Measurements from ENCODE around the gene TMEM163.

TMEM163 gene

DNA sequence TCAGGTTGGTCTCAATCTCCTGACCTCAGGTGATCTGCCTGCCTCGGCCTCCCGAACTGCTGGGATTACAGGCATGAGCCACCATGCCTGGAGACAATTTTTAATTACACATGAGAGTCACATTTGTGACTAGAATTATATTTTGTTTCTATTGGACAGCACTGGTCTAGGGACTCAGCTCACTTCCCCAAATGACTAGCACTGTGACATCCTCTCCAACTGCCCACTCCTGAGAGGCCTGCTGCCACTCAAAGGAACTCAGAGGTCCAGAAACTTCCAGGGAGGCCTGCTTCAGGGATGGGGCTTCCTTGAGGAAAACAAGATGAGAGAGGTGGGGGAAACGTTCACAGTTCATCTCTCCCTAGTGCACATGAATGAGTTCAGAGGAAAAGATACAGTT is 29.5 kb downstream of the TMEM163 start:
- DNase-seq = no peak

DNA sequence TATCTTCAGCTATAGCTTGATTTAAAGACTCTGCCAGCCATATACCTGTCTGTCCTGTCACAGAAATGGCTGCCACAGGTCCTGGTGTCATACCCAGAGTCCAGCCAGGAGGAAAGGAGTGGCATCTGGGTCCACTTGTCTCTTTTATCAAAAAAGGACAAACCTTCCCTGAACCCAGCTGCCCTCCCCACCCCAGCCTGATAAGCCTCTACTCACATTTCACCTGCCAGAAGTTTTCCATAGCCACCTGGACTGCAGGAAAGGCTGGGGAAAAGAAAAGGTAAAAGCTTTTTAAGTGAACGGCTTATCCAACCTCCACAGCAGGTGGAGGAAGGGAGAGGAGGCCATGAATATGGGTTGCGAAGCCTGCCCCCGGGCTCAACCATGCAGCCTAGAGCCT is 32.8 kb downstream of the TMEM163 start:
- no peak for DNase-seq

DNA sequence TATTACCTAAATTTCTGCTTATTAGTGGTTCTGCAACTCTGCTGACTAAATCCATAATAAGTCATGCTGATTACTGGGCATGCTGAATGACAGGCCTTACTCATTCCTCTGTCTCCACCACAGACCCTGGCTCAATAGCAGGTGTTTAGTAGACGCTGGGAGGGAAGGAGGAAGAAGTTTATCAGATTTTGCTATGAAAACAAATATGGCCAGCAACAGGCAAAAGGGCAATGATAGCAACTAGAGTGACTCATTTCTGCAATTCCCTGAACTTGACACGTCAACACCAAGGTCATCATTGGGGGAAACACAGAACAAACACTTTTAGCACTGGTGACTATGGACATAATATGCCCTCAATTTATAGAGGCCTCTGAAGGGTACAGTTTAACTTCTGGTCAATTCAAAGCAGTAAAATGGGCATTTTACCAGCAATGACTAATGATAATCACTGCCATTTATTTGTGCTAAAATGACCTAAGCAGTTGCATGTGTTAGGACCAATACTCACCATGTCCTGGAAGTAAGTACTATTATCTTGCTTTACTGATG is 35.2 kb downstream of the TMEM163 start:
- DNase-seq = no peak

DNA sequence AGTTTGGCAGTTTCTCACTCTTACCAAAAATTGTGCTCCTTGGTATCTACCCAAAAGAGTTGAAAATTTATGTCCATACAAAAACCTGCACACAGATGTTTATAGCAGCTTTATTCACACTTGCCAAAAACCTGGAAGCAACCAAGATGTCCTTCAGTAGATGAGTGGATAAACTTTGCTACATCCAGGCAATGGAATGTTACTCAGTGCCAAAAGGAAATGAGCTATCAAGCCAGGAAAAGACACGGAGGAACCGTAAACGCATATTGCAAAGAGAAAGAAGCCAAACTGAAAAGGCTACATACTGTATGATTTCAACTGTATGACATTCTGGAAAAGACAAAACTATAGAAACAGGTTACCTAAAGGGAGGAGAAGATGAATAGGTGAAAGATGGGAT is 36.1 kb downstream of the TMEM163 start:
- no peak for DNase-seq

DNA sequence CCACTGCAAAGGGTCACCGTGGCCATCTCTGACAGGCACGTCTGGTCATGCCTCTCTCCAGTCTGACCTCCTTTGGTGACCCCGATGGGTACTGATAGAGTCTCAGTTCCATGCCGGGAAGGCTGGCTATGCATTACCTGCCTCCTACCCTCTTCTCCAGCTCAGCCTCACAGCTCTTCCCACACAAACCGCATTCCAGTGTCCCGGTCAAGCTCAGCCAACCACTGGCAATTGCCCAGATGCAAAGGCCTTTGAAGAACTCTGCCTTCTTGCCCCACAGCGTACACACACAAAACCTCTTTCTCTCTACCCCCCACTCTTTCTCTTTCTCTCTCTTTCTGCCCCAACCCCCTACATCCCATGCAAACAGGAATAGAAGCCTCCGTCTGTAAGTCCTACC is 37.6 kb downstream of the TMEM163 start:
- DNase-seq = no peak

DNA sequence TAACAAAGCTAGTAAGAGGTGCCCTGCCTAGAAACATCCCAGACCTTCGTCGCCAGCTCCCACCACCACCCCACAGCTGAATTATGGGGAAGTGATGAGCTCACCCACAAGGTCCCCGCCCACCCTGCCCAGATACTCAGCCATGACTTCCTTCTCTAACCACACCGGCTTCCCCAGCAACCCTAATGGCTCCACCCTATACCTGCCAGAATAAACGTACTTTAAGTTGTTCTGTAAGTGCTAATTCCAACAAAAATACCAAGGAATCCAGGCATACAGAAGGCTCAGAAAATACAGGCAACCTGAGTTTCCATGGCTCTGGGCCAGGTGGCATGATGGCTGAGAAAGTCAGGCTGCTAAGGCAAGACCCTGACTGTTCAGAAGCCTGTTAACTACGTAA is 39.1 kb downstream of the TMEM163 start:
- DNase-seq = no peak

DNA sequence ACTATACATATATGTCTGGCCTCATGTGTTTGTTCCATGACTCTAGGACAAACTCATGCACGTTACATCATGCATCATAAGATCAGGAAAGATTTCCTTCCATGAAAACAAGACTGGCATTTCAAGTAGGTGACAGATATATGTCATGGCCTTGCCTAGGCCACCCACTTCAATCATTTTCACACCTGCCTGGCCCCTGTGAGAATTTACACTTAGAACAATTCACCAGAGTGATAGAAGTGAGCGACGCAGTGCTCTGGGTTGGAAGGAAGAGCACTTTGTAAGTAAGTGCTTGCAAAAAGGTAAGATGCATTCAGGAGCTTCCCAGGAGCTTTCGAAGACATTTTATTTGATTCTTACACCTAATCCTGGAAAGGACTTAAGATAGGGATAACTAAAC is 39.5 kb downstream of the TMEM163 start:
- DNase-seq = no peak

DNA sequence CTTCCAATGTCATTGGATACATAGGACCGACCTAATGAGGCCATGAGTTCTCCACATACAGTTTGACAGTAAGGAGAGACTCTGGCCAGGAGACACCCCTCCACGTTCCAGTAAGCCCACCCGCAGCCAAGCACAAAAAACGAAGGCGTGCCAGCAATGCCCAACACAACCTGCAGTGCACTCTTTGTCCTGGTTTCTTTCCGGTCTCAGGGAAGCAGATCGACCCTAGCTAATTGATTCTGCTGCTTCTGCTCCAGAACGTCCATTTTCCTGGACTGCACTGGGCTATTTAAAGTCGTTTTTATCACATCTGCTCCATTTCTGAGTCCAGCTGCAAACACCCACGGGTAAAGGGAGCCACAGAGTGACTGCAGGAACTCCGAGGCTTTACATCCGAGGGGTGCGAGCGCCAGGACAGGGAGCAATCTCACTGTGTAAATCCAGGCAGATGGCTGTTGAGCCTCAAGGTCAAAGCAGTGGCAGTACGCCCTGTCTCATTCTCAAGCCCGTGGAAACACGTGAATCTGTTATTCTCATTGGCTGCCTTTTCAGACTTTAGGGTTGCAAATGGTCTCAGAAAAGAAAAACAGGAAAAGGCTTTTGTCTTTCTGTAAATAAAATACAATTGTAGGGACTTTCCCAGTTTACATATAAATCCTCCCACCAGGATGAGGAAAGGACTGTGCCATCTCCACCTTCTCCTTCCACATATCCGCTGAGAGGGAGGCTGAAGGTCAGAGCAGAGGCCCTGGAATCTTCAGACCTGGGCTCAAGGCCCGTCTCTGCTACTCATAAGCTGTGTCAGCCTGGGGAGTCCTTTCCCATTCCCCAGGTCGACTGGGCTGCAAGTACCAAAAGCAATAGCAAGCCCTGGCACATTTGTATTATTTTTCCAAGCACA is 40.7 kb downstream of the TMEM163 start:
- no peak for DNase-seq

DNA sequence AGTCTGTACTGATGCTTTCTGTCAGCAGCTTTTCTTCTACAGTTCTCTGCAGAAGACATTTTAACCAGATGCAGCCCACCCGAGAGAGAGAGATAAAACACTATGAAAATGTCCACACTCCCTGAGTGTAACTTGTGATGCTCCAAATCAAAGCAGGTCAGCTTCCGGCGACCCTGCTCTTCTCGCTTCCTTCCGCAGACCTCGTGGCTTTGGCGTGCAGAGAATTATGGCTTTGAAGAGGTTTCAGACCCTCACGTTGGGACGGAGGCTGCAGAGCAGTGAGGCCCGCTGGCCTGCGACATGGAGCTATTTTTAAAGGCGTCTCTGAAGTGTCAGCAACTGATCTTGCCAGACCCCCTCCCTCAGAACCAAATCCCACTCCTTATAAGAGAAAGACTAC is 41.8 kb downstream of the TMEM163 start:
- DNase-seq = no peak

DNA sequence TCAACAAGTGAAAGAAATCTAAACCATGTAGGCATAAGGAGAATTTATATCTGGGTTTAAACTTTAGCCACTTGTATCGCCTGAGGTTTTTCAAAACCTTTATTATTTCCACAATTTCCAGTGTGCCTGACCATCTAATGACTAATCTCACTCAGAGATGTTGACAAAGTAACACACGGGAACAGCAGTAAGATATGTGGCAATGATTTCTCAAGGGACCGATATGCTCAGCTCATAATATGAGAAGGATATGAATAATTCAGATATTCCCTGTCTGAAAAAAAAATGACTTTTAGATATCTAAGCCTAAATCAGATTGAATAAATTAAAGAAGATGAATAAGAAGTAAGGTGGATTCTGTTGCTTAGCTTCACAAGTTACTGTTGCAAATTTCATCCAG is 43.5 kb downstream of the TMEM163 start:
- no peak for DNase-seq

DNA sequence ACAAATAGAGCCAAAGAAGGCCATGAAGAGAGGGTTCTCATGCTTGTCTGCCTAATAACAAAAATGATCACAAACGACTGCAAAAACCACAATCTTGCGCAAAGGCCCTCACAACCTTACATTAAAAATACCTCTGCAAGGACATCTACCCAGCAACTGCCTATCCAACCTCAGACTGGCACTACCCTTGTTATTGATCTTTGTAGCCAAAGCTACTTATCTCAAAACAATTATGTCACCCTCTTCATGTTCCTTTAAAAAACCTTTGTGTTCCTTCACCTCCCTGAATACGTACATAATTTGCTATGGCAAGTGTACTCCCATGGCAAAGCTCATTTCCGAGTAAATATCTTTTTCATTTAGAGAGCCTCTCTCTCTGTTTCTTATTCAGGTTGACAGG is 44.1 kb downstream of the TMEM163 start:
- DNase-seq = no peak

DNA sequence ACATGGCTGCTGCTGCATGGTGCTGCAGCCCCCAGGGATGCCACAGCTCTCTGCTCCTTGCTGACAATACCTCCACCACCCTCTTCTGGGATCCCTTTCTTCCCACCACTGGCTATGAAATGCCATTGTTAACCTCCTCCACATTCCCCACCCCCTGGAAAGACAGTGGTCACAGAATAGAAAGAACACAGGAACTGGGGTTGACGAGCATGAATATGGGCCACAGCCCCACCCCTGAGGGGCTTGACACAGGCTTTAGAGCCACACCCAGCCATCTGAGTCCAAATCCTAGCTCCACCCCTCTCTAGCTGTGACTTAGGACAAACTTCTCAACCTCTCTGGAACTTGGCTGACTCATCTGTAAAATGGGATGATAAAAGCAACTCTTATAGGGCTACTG is 47.3 kb downstream of the TMEM163 start:
- DNase-seq = no peak

DNA sequence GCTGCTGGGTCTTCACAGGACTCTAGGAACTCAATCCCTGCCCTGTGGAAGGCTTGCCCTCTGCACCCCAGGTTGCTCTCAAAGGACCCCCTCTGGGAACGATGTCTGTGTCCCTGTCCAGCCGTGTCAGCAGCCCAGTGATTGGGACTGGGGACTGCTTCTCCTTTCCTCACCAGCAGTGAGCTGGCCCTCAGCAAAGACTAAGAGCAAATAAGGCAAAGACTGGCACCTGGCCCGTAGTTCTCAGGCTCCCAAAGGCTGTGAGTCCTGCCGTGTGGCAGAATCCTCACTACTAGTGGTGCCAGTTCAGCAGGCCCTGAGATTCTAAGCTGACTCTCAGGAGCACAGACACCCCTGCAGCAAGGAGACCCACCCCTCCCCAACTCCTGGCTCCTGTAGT is 47.8 kb downstream of the TMEM163 start:
- DNase-seq = no peak

DNA sequence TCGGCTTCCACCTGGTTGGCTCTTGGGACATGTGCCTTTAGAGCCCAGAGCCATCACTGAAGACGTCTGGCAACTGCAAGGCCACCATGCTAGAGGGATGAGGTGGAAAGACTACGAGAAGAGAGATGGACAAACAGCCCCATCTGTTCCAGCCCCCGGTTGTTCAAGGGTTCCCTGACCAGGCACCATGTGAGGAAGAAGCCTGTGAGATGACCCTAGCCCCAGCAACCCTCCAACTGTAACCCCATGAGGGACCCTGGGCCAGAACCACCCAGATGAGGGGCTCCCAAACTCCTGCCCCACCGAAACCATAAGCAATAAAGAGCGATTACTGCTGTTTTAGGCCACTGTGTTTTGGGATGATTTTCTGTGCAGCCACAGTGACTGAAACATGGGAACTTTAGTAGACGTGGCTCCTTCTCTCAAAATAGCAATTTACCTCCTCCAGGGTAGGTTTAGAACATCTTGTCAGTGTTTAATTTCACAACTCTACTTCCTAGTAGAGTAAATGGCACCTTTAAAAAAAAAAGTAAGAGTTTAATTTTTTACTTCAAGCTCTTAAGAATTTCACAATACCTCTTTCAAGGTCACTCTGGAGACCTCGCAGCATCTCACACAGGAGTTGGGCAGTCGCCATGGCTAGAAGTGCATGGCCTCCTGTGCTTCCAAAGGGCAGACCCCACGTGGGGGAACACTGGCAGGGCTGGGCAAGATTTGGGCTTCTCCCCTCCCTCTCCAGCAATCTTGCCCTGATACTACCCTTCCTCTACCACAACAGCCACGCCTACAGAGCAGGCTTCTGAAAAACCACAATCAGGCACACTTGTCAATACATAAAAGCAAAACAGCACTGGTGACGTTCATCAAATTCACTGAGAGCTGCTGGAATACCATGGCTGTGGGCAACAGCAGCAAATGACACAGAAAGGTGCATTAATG is 48.8 kb downstream of the TMEM163 start:
- no peak for DNase-seq

DNA sequence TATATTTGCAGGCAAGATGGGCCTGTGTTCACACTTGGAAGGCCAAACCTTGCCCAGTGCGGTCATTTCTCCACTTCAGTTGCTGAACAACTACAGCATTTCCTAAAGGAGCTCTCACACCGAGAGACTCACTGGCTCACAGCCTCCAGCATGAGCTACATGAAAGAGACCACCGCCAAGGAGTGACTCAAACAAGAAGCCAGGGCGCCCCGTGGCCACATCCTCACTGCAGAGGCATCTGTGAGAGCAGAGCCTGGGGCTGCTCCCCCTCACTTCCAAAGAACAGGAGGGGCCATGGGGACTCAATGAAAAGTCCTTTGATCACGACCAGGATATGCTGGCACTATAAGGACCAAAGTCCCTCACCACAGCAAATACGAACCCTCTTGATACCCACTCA is 50.0 kb downstream of the TMEM163 start:
- DNase-seq = peak; percentile 44

DNA sequence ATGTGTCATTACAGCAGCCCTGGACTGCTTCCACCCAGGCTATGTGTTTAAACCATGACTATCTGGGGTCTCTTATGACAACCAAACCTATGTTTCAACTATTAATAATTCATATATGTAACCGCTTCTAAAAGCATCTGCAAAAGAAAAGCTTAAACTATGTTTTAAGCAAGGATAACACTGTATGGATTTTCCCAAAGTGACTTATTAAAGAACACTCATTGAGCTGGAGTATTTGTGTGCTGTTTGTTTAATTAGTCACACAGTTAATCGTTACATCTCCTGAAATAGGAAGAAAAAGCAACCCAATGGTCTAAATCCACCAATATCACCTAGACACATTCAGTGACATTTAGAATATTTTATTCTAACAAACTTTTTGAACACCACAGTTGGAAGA is 51.3 kb downstream of the TMEM163 start:
- no peak for DNase-seq

DNA sequence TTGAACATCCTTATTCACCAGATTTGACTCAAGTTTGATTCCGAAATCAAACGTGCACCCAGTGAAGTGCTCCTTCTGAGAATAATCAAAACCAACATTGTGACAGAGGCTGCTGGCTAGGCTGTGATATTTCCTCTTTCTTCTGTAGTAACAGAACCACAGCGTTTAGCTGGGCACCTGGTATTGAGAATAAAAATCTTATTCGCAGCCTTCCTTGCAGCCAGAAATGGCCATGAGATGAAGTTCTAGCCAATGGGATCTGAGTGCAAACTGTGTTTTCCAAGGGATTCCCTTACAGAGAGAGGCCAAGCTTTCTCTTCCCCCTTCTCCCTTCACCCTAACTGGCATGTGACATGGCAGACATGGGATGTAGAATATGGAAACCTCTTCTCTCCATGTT is 51.7 kb downstream of the TMEM163 start:
- no peak for DNase-seq

DNA sequence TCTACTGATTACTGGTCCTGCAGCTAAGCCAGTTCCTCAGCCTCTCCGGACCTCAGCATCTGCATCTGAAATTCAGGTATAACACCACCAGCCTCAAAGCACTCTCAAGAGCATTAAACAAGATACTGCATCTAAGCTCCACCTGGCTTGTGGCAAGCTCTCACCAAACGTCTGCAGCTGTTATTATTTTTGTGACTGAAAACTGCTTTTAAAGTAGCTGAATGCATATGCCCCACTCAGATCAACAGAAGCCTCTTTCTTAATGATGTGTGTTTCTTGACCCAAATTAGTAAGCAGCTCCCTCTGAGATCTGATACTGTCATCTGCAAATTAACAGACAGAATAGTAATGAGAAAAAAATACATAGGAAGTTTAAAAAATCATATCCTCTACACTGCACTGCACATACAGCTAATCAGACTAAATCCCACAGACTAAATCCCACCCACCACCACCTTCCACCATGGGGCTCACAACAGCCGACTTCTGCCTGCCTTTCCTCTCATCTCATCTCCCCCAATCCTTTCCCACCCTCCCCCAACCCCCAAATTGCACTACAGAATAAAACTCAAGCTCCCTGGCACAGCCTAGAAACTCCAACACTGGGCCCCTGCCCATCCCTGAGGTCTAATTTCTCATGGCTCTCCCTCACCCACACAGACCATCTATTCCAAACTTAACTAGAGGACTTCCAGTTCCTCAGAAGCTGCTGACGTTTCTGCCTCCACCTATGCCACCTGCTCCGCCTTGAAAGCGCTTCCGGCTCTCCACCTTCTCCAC is 52.9 kb downstream of the TMEM163 start:
- DNase-seq = no peak

DNA sequence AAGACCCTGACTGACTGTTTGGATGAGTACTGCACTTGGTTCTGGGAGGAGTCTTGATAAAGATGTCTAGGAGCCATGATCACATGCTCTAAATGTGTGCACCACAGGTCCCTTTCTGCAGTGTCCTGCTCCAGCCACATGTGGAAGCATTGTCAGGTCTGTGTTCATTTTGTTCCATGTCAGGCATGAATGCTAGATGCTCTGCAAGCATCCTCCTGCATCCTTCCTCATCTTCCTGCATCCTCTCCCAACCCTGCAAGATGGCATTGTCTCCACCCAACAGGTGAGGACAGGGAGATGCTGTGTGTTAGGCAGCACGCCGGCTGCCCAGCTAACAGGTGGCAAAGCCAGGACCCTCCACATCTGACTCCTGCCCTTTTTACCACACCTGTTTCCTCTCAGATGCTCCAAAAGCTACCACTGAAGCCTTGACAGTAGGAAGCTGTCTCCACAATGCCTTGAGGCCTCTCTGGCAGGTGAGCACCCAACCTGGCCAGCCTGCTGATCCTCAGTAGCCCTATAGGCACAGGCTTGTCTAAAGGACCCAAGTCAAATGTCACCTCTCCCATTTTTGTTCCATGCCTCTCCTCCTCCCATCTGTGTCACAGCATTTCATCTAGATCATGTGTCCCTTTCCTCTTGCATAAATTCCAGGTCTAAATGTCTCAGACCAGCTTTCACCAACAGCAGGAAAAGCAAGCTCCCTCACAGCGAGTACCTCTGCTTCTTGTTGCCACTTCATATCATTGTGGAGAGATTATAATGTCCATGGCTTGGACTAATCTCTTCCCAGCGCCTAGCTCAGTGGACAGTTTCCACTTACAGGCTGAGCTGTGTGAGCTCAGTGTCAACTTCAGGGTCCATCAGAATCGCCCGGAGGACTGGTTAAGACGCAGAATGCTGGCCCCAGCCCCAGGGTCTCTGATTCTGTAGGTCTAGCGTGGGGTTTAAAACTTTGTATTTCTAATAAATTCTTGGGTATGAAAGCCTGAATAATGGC is 55.0 kb downstream of the TMEM163 start:
- no peak for DNase-seq

DNA sequence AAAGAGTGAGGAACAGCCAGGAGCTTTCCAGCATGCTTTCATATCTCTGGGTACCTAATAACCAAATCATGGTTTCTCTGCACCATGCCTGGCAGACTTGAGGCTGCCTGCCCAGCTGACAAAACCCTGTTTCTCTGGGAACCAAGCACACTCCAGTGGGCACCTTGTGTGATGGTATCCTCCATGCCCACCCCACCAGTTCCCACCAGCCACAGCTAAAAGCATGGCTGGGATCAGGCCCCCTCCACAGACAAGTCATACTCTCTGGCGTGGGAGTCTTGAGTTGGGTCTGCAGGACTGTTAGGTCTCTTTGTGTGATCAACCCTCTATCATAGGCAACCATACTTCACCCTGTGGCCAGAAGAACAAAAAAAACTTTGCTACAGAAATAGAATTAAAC is 56.0 kb downstream of the TMEM163 start:
- no peak for DNase-seq

DNA sequence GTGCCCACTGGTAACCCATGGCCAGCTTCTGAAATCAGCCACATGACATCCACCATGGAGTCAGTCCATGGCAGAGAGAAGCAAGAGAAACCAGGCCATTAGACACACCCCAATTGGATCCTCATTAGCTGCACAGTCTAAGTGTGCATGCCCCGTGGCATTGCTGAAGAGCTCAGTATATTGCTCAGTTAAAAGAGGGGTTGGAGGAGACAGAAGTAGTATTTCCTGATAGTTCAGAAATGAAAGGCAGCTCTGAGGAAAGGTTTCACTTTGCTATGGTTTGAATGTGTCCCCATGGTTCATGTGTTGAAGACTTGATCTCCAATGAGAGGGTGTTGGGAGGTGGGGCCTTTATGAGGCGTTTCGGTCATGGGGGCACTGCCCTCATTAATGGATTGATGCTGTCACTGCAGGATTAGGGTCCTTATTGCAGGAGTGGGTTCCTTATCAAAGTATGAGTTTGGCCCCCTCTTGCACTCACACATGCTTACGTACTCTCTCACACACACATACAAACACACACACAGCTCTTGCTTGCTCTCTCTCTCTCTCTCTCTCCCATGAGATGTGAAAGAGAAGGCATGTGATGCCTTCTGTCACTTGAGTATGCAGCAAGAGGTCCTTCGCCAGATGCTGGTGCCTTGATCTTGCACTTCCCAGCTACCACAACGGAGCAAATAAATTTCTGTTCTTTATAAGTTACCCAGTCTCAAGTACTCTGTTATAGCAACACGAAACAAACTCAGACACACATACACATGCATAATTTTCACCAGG is 58.0 kb downstream of the TMEM163 start:
- DNase-seq = no peak

All from activated CD4-positive, alpha-beta T cell treated with anti-CD3 and anti-CD28 coated beads for 1 hour (primary cell).